H9 (cell line): Measurements from ENCODE around the gene NIFK. TPM values are rescaled to one million over a fixed set of nuclear protein-coding genes. Genes with fewer than 3 reads are reported as not detected.

Experiments
- DNase-seq: peaks from one replicate; pipeline ENCODE4 v3.0.0-alpha.2; 2017
- H2AFZ ChIP-seq: one replicate; pipeline ENCODE4 v1.6.1; 2013; ENCODE audit warnings: mild to moderate bottlenecking, low read length, control low read depth, moderate library complexity
- H2AK5ac ChIP-seq: 2 replicates; pipeline ENCODE4 v1.6.1; 2013; ENCODE audit warnings: low read length, control low read depth, mixed read lengths; ENCODE audit not compliant: insufficient read length
- H2BK120ac ChIP-seq: one replicate; pipeline ENCODE4 v1.6.1; 2013; ENCODE audit warnings: low read depth, mild to moderate bottlenecking, low read length, control low read depth, inconsistent platforms; ENCODE audit not compliant: poor library complexity, severe bottlenecking
- H2BK12ac ChIP-seq: 2 replicates; pipeline ENCODE4 v1.6.1; 2013; ENCODE audit warnings: low read length, control low read depth, mixed read lengths, low read depth; ENCODE audit not compliant: insufficient read length
- H2BK15ac ChIP-seq: 2 replicates; pipeline ENCODE4 v1.6.1; 2013; ENCODE audit warnings: low read depth, low read length, control low read depth
- H2BK20ac ChIP-seq: one replicate; pipeline ENCODE4 v1.6.1; 2013; ENCODE audit warnings: low read depth, mild to moderate bottlenecking, low read length, control low read depth, inconsistent platforms; ENCODE audit not compliant: poor library complexity, severe bottlenecking
- H2BK5ac ChIP-seq: 2 replicates; pipeline ENCODE4 v1.6.1; 2013; ENCODE audit warnings: low read length, control low read depth, mixed read lengths; ENCODE audit not compliant: insufficient read length
- H3K14ac ChIP-seq: 2 replicates; pipeline ENCODE4 v1.6.1; 2013; ENCODE audit warnings: low read length, control low read depth; ENCODE audit not compliant: insufficient read depth
- H3K18ac ChIP-seq: 2 replicates; pipeline ENCODE4 v1.6.1; 2013; ENCODE audit warnings: low read depth, mild to moderate bottlenecking, mixed read lengths, low read length, control low read depth; ENCODE audit not compliant: insufficient read length
- H3K23ac ChIP-seq: 2 replicates; pipeline ENCODE4 v1.6.1; 2013; ENCODE audit warnings: low read length, control low read depth, mixed read lengths, low read depth; ENCODE audit not compliant: insufficient read length
- H3K23me2 ChIP-seq: 2 replicates; pipeline ENCODE4 v1.6.1; 2013; ENCODE audit warnings: low read depth, mild to moderate bottlenecking, mixed read lengths, low read length, control low read depth; ENCODE audit not compliant: insufficient read length, poor library complexity, severe bottlenecking
- H3K27ac ChIP-seq: 2 replicates; pipeline ENCODE4 v1.5.1; 2013; ENCODE audit warnings: low read length, control low read depth, mixed read lengths, low read depth; ENCODE audit not compliant: insufficient read length
- H3K27me3 ChIP-seq: 2 replicates; pipeline ENCODE4 v1.6.1; 2013; ENCODE audit warnings: low read length, control low read depth, inconsistent platforms; ENCODE audit not compliant: insufficient read depth
- H3K4ac ChIP-seq: 2 replicates; pipeline ENCODE4 v1.6.1; 2013; ENCODE audit warnings: low read depth, mild to moderate bottlenecking, control low read depth, inconsistent platforms, low read length, moderate library complexity
- H3K4me1 ChIP-seq: 2 replicates; pipeline ENCODE4 v1.6.1; 2013; ENCODE audit warnings: low read length, control low read depth, inconsistent platforms; ENCODE audit not compliant: insufficient read depth
- H3K4me2 ChIP-seq: 2 replicates; pipeline ENCODE4 v1.6.1; 2013; ENCODE audit warnings: low read length, control low read depth, mixed read lengths; ENCODE audit not compliant: insufficient read length, insufficient read depth
- H3K56ac ChIP-seq: 2 replicates; pipeline ENCODE4 v1.6.1; 2013; ENCODE audit warnings: low read depth, mild to moderate bottlenecking, mixed read lengths, low read length, control low read depth; ENCODE audit not compliant: insufficient read length
- H3K79me1 ChIP-seq: 2 replicates; pipeline ENCODE4 v1.6.1; 2013; ENCODE audit warnings: low read depth, mild to moderate bottlenecking, moderate library complexity, low read length, control low read depth, inconsistent platforms; ENCODE audit not compliant: insufficient read depth, poor library complexity, severe bottlenecking
- H3K79me2 ChIP-seq: 2 replicates; pipeline ENCODE4 v1.6.1; 2013; ENCODE audit warnings: low read length, control low read depth, inconsistent platforms; ENCODE audit not compliant: insufficient read depth
- H3K9ac ChIP-seq: 2 replicates; pipeline ENCODE4 v1.6.1; 2013; ENCODE audit warnings: low read length, control low read depth, mixed read lengths; ENCODE audit not compliant: insufficient read length; ENCODE audit errors: extremely low read depth
- H3K9me3 ChIP-seq: one replicate; pipeline ENCODE4 v1.6.1; 2013; ENCODE audit warnings: low read depth, low read length, inconsistent platforms; ENCODE audit not compliant: control insufficient read depth
- H3T11ph ChIP-seq: one replicate; pipeline ENCODE4 v1.6.1; 2013; ENCODE audit warnings: mild to moderate bottlenecking, low read length, control low read depth, inconsistent platforms
- H4K20me1 ChIP-seq: one replicate; pipeline ENCODE4 v1.6.1; 2013; ENCODE audit not compliant: control insufficient read depth, insufficient read length, insufficient read depth
- H4K5ac ChIP-seq: 2 replicates; pipeline ENCODE4 v1.6.1; 2013; ENCODE audit warnings: low read depth, mild to moderate bottlenecking, mixed read lengths, low read length, control low read depth; ENCODE audit not compliant: insufficient read length
- H4K8ac ChIP-seq: replicated peaks from 2 replicates; pipeline ENCODE4 v1.6.1; 2013; ENCODE audit warnings: low read length, control low read depth, mixed read lengths, low read depth; ENCODE audit not compliant: insufficient read length
- H4K91ac ChIP-seq: 2 replicates; pipeline ENCODE4 v1.6.1; 2013; ENCODE audit warnings: low read depth, mild to moderate bottlenecking, moderate library complexity, mixed read lengths, low read length, control low read depth; ENCODE audit not compliant: insufficient read length
- H3K27ac Mint-ChIP-seq, 3 experiments: 2 replicates in 2 of 3; 3 replicates in 1 of 3; pipeline ENCODE4 v1.8.0; 2020 to 2021; ENCODE audit warnings: mixed read lengths in 3 of 3, mild to moderate bottlenecking in 1 of 3, moderate library complexity in 1 of 3
- H3K27me3 Mint-ChIP-seq: 2 replicates; pipeline ENCODE4 v1.8.0; 2021; ENCODE audit warnings: low read depth, mild to moderate bottlenecking, moderate library complexity, mixed read lengths
- H3K36me3 Mint-ChIP-seq, 3 experiments: 2 replicates in 2 of 3; 3 replicates in 1 of 3; pipeline ENCODE4 v1.8.0; 2020 to 2021; ENCODE audit warnings: low read depth in 3 of 3, mixed read lengths in 3 of 3; ENCODE audit not compliant: insufficient read depth in 1 of 3
- H3K4me1 Mint-ChIP-seq, 2 experiments: 2 replicates each; pipeline ENCODE4 v1.8.0; 2020; ENCODE audit warnings: mixed read lengths in 2 of 2
- H3K4me3 Mint-ChIP-seq, 2 experiments: 2 replicates in 1 of 2; 3 replicates in 1 of 2; pipeline ENCODE4 v1.8.0; 2020 to 2021; ENCODE audit warnings: mild to moderate bottlenecking in 2 of 2, mixed read lengths in 2 of 2, moderate library complexity in 1 of 2
- H3K9me3 Mint-ChIP-seq, 2 experiments: 2 replicates in 1 of 2; 3 replicates in 1 of 2; pipeline ENCODE4 v1.8.0; 2020; ENCODE audit warnings: mild to moderate bottlenecking in 2 of 2, mixed read lengths in 2 of 2, moderate library complexity in 1 of 2
- WGBS: extraction: QIAGEN DNeasy Blood & Tissue Kit; methylation state at CpG from one replicate; pipeline ENCODE4 v1.1.7; 2013; ENCODE audit warnings: missing lambda C conversion rate, low lambda C conversion rate, mixed read lengths; ENCODE audit not compliant: insufficient read length; ENCODE audit errors: extremely low coverage; 5-methylcytosine and 5-hydroxymethylcytosine counted together
- total RNA-seq: library from RNA; stranded (reverse); gene quantifications from 2 replicates; pipeline ENCODE4 v1.2.1, GENCODE V29; 2021
- TF ChIP-seq, protein P1 (sequence below): fragments of 200-600 bp; sonication (generic); conservative IDR thresholded peaks from 3 replicates; pipeline ENCODE4 v1.8.0; 2021; ENCODE audit warnings: antibody characterized with exemption, mild to moderate bottlenecking

The NIFK gene
- total RNA-seq, 1 experiment from 2014 or later: 180 TPM

DNA sequence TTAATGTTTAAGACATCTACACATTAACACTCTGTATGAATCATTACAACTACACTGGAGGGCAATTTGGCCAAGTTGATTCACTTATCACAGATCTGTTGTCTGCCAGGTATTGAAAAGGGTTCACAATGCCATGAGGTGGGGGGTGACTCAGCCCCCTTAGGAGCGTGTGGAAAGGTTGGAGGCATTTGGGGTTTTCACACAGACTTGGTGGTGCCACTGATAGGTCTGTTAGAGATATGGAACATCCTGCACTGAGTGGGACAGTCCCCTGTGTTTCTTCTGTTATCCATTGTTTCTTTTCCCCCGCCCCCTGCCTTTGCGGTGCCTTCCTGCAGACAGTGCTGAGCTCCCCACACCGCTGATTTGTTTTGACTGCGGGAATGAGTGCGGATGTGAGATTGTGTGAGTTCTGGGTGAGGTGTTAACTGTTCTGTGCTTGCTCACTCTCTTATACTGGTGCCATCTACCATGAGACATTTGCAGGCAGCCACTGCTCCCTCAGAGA lies 9.4 kb upstream of the NIFK start:
- H2BK5ac ChIP-seq: no peak overlapping the region
- H3K9me3 Mint-ChIP-seq: no peaks in the 10 kb centered on the region
- no peak overlapping the region for H3K27ac Mint-ChIP-seq
- H4K5ac ChIP-seq: no peak overlapping the region
- no peak overlapping the region for H3K14ac ChIP-seq
- no peaks in the 10 kb centered on the region for H3K4me1 ChIP-seq
- H2BK15ac ChIP-seq: no peak overlapping the region
- H4K20me1 ChIP-seq: no peaks in the 10 kb centered on the region
- H4K8ac ChIP-seq: no peak overlapping the region
- H3K79me1 ChIP-seq: no peaks in the 10 kb centered on the region
- no peak overlapping the region for H3K27ac ChIP-seq
- no peak overlapping the region for H2AFZ ChIP-seq
- H4K91ac ChIP-seq: no peak overlapping the region
- no peak overlapping the region for H2BK12ac ChIP-seq
- no peak overlapping the region for H3K9ac ChIP-seq
- H2BK20ac ChIP-seq: no peak overlapping the region
- no peaks in the 10 kb centered on the region for H3K79me2 ChIP-seq
- H3K9me3 ChIP-seq: no peaks in the 10 kb centered on the region
- no peaks in the 10 kb centered on the region; a peak in 1 of 4 replicates for H3K4me1 Mint-ChIP-seq
- no peak overlapping the region for H3K18ac ChIP-seq
- no peak overlapping the region for H2BK120ac ChIP-seq
- H3K27me3 Mint-ChIP-seq: peaks cover 1% of the 10 kb centered on the region
- H3K36me3 Mint-ChIP-seq: no peaks in the 10 kb centered on the region
- H3K4me2 ChIP-seq: no peak overlapping the region
- no peaks in the 10 kb centered on the region for H3K27me3 ChIP-seq
- H3K23ac ChIP-seq: no peak overlapping the region
- no peak for DNase-seq
- no peak overlapping the region for H3K4ac ChIP-seq
- no CpG with 5 or more reads among the region's 6 CpGs for WGBS
- H3K56ac ChIP-seq: no peak overlapping the region
- no peak overlapping the region for H3T11ph ChIP-seq
- no peak overlapping the region for H2AK5ac ChIP-seq
- no peaks in the 10 kb centered on the region for H3K23me2 ChIP-seq
- TF ChIP-seq, protein P1, sequence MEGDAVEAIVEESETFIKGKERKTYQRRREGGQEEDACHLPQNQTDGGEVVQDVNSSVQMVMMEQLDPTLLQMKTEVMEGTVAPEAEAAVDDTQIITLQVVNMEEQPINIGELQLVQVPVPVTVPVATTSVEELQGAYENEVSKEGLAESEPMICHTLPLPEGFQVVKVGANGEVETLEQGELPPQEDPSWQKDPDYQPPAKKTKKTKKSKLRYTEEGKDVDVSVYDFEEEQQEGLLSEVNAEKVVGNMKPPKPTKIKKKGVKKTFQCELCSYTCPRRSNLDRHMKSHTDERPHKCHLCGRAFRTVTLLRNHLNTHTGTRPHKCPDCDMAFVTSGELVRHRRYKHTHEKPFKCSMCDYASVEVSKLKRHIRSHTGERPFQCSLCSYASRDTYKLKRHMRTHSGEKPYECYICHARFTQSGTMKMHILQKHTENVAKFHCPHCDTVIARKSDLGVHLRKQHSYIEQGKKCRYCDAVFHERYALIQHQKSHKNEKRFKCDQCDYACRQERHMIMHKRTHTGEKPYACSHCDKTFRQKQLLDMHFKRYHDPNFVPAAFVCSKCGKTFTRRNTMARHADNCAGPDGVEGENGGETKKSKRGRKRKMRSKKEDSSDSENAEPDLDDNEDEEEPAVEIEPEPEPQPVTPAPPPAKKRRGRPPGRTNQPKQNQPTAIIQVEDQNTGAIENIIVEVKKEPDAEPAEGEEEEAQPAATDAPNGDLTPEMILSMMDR: no peak
- H3K4me3 Mint-ChIP-seq: no peak overlapping the region
